SK-N-SH (cell line): Measurements from ENCODE around the gene LMF1. TPM values are rescaled to one million over a fixed set of nuclear protein-coding genes. Genes with fewer than 3 reads are reported as not detected.

Experiments used
- CTCF ChIA-PET: fragments of 300-600, 350-600 bp; formaldehyde crosslinking; extraction: SDS; loops from one replicate; lab custom pipeline; 2021; lab: Yijun Ruan, JAX
- POLR2A ChIA-PET: fragments of 350-600 bp; sonication (Branson Sonifier 250); formaldehyde crosslinking; extraction: SDS; loops from one replicate; lab custom pipeline; 2020; ENCODE audit warnings: antibody characterized with exemption, inconsistent platforms; lab: Yijun Ruan, JAX
- DNase-seq: peaks from one replicate; pipeline ENCODE4 v3.0.0; 2012
- H2AFZ ChIP-seq: fragments of 200-600 bp; sonication (generic); 2 replicates; pipeline ENCODE4 v1.8.1; 2016; ENCODE audit warnings: antibody characterized with exemption, mild to moderate bottlenecking, low read depth
- H3F3A ChIP-seq: fragments of 200-600 bp; sonication (generic); replicated peaks from 2 replicates; pipeline ENCODE3; 2016; ENCODE audit warnings: antibody characterized with exemption, mild to moderate bottlenecking; ENCODE audit not compliant: insufficient read depth
- H3K27ac ChIP-seq, 2 experiments: fragments of 200-500 bp in 1 of 2; fragments of 200-600 bp in 1 of 2; sonication (Bioruptor generic) in 1 of 2; sonication (generic), shearing (Covaris generic) in 1 of 2; 2 replicates each; pipeline versions ENCODE4 v1.5.1 to v1.6.1; 2014 to 2016; ENCODE audit warnings: low read depth in 2 of 2, inconsistent platforms in 1 of 2, low read length in 1 of 2, mild to moderate bottlenecking in 1 of 2, mixed read lengths in 1 of 2
- H3K27me3 ChIP-seq: fragments of 200-600 bp; sonication (generic), shearing (Covaris generic); 2 replicates; pipeline ENCODE4 v1.6.1; 2016; ENCODE audit warnings: mixed run types; ENCODE audit not compliant: insufficient read depth
- H3K36me3 ChIP-seq, 2 experiments: fragments of 200-500 bp in 1 of 2; fragments of 200-600 bp in 1 of 2; sonication (Bioruptor generic) in 1 of 2; sonication (generic) in 1 of 2; replicated peaks in 1 of 2; 2 replicates each; pipeline versions ENCODE3 to v1.5.1; 2014 to 2016; ENCODE audit warnings: low read length in 1 of 2, mild to moderate bottlenecking in 1 of 2; ENCODE audit not compliant: insufficient read depth in 2 of 2, control insufficient read depth in 1 of 2
- H3K4me1 ChIP-seq, 2 experiments: fragments of 200-500 bp in 1 of 2; fragments of 200-600 bp in 1 of 2; sonication (Bioruptor generic) in 1 of 2; sonication (generic), shearing (Covaris generic) in 1 of 2; 2 replicates each; pipeline versions ENCODE4 v1.5.1 to v1.6.1; 2014 to 2016; ENCODE audit warnings: low read depth in 1 of 2, low read length in 1 of 2, mixed run types in 1 of 2; ENCODE audit not compliant: insufficient read depth in 2 of 2, control insufficient read depth in 1 of 2
- H3K4me2 ChIP-seq: fragments of 200-600 bp; sonication (generic), shearing (Covaris generic); 2 replicates; pipeline ENCODE4 v1.6.1; 2017; ENCODE audit warnings: mixed run types
- H3K4me3 ChIP-seq, 2 experiments: fragments of 200-500 bp in 1 of 2; fragments of 200-600 bp in 1 of 2; sonication (Bioruptor generic) in 1 of 2; sonication (generic), shearing (Covaris generic) in 1 of 2; 2 replicates each; pipeline versions ENCODE4 v1.5.1 to v1.8.1; 2014 to 2016; ENCODE audit warnings: low read depth in 2 of 2, inconsistent platforms in 1 of 2, low read length in 1 of 2, mild to moderate bottlenecking in 1 of 2, mixed read lengths in 1 of 2, moderate library complexity in 1 of 2
- H3K79me2 ChIP-seq: fragments of 200-600 bp; sonication (generic); 2 replicates; pipeline ENCODE4 v1.8.1; 2017; ENCODE audit warnings: mild to moderate bottlenecking; ENCODE audit not compliant: insufficient read depth
- H3K9ac ChIP-seq: fragments of 200-600 bp; sonication (generic); 2 replicates; pipeline ENCODE4 v1.6.1; 2017; ENCODE audit warnings: mixed run types
- H3K9me2 ChIP-seq: fragments of 200-600 bp; sonication (generic); 2 replicates; pipeline ENCODE4 v1.6.1; 2017; ENCODE audit warnings: mixed run types
- H3K9me3 ChIP-seq: fragments of 200-600 bp; sonication (generic); 2 replicates; pipeline ENCODE4 v1.6.1; 2017; ENCODE audit warnings: mixed run types, mild to moderate bottlenecking, moderate library complexity
- H4K20me1 ChIP-seq: fragments of 200-600 bp; sonication (generic); 2 replicates; pipeline ENCODE4 v1.6.1; 2017; ENCODE audit warnings: mild to moderate bottlenecking, mixed run types; ENCODE audit not compliant: insufficient read depth
- ELF1 ChIP-seq: IDR thresholded peaks from 2 replicates; pipeline ENCODE4 v1.4.0; 2012
- EP300 ChIP-seq, 2 experiments: IDR thresholded peaks; 2 replicates each; pipeline versions ENCODE4 v1.4.0 to v1.6.1; 2012; ENCODE audit warnings: borderline replicate concordance in 1 of 2, low read depth in 1 of 2, low read length in 1 of 2
- FOSL2 ChIP-seq: IDR thresholded peaks from 2 replicates; pipeline ENCODE4 v1.4.0; 2012; ENCODE audit warnings: low read depth, mild to moderate bottlenecking, moderate library complexity, borderline replicate concordance
- FOXJ3 ChIP-seq: sonication (generic); formaldehyde crosslinking; IDR thresholded peaks from 2 replicates; pipeline ENCODE4 v1.5.1; 2020; ENCODE audit warnings: mild to moderate bottlenecking, missing genetic modification reagents
- FOXM1 ChIP-seq: IDR thresholded peaks from 2 replicates; pipeline ENCODE4 v1.4.0; 2012; ENCODE audit warnings: low read depth, mild to moderate bottlenecking
- GABPA ChIP-seq: IDR thresholded peaks from 2 replicates; pipeline ENCODE4 v1.4.0; 2012; ENCODE audit warnings: low read depth, mild to moderate bottlenecking
- GATA2 ChIP-seq: sonication (generic); formaldehyde crosslinking; IDR thresholded peaks from 2 replicates; pipeline ENCODE4 v1.5.0; 2020; ENCODE audit warnings: mild to moderate bottlenecking, missing genetic modification reagents
- NRF1 ChIP-seq: IDR thresholded peaks from 2 replicates; pipeline ENCODE4 v1.6.1; 2012; ENCODE audit warnings: low read depth, mild to moderate bottlenecking, low read length
- RCOR1 ChIP-seq: fragments of 150-350 bp; IDR thresholded peaks from 2 replicates; pipeline ENCODE4 v1.6.1; 2017; ENCODE audit warnings: antibody characterized with exemption, low read length
- RFX5 ChIP-seq: IDR thresholded peaks from 2 replicates; pipeline ENCODE4 v1.6.1; 2012; ENCODE audit warnings: mild to moderate bottlenecking, improper control_type of control experiment, low read length
- SMC3 ChIP-seq: IDR thresholded peaks from 2 replicates; pipeline ENCODE4 v1.6.1; 2012; ENCODE audit warnings: low read depth, low read length, improper control_type of control experiment
- TEAD4 ChIP-seq: IDR thresholded peaks from 2 replicates; pipeline ENCODE4 v1.4.0; 2012; ENCODE audit warnings: mild to moderate bottlenecking, borderline replicate concordance; ENCODE audit not compliant: insufficient read depth
- YY1 ChIP-seq: IDR thresholded peaks from 2 replicates; pipeline ENCODE4 v1.4.0; 2012; ENCODE audit warnings: low read depth, mild to moderate bottlenecking
- WGBS: methylation state at CpG from one replicate; pipeline ENCODE4 v1.1.6; 2017; ENCODE audit warnings: low lambda C conversion rate; 5-methylcytosine and 5-hydroxymethylcytosine counted together
- polyA plus RNA-seq, 3 experiments: library from polyadenylated mRNA; depleted of rRNA; stranded (reverse); fragments of >200 nt; gene quantifications; 2 replicates each; pipeline ENCODE4 v1.2.3, GENCODE V29; 2012
- TF ChIP-seq, protein P1 (sequence below): fragments of 150-350 bp; IDR thresholded peaks from 2 replicates; pipeline ENCODE4 v1.6.1; 2016; ENCODE audit warnings: mild to moderate bottlenecking, low read depth, low read length
- TF ChIP-seq, protein P2 (sequence below): IDR thresholded peaks from 2 replicates; pipeline ENCODE4; 2012
- TF ChIP-seq, protein P3 (sequence below): fragments of 150-350 bp; IDR thresholded peaks from 2 replicates; pipeline ENCODE4 v1.6.1; 2017; ENCODE audit warnings: antibody characterized with exemption, low read length, low read depth, borderline replicate concordance
- TF ChIP-seq, protein P4 (sequence below): IDR thresholded peaks from 2 replicates; pipeline ENCODE4 v1.4.0; 2012; ENCODE audit warnings: low read depth, borderline replicate concordance

Gene LMF1
- polyA plus RNA-seq, 1 of the 3 experiments (the other 2 are of a cell fraction): 5.7 TPM

DNA sequence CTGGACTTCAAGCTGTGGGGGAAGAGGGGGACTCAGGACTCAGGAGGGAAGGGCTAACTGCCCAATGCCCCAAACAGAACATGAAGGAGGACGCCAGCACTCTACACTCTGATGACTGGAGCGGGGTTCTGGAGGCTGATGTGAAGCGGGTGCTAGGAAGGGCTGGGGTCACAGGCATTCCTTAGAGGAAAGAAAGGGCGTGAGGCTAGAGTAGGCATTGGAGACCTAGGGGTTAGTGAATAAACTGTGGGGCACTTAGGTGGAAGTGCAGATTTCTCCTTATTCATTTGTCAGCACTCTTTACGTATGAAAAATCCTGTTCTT is 760 bp upstream of the LMF1 start:
- Histone ChIP-seq H3K4me3 (no peak overlapping the region), H4K20me1 (no peaks in the 10 kb centered on the region), H3K27me3 (peaks cover 53% of the 10 kb centered on the region), H3K4me2 (no peak overlapping the region), H3F3A (no peaks in the 10 kb centered on the region), H3K9me2 (no peaks in the 10 kb centered on the region), H3K36me3 (peaks cover 0 to 11% of the 10 kb centered on the region in 2 experiments), H2AFZ (no peak overlapping the region), H3K9ac (no peak overlapping the region), H3K79me2 (peaks cover 5% of the 10 kb centered on the region; the same call in 1 of the 2 replicates), H3K9me3 (no peaks in the 10 kb centered on the region)
- no peak for DNase-seq
- ChIA-PET CTCF (interaction anchor here (0.6 to 1.5 kb wide), 2 partner anchors 86 to 118 kb away, joined by 4 to 5 read pairs; no protein-coding TSS in a partner anchor), POLR2A (no interaction called here)
- 83% methylated on average over 5 of the region's 5 CpGs for WGBS
- TF ChIP-seq SMC3 (no peak), ELF1 (no peak), FOXJ3 (CRISPR knock-in tag) (no peak), FOXM1 (no peak), NRF1 (no peak), GABPA (no peak), RCOR1 (no peak), TEAD4 (no peak), GATA2 (CRISPR knock-in tag) (no peak), EP300 (IDR thresholded peaks at IDR 0.05; ENCODE audit: borderline replicate concordance in 1 of 2, low read depth in 1 of 2, low read length in 1 of 2) (no peak), YY1 (no peak)
- TF ChIP-seq, protein P1, sequence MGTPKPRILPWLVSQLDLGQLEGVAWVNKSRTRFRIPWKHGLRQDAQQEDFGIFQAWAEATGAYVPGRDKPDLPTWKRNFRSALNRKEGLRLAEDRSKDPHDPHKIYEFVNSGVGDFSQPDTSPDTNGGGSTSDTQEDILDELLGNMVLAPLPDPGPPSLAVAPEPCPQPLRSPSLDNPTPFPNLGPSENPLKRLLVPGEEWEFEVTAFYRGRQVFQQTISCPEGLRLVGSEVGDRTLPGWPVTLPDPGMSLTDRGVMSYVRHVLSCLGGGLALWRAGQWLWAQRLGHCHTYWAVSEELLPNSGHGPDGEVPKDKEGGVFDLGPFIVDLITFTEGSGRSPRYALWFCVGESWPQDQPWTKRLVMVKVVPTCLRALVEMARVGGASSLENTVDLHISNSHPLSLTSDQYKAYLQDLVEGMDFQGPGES: no peak
- TF ChIP-seq, protein P2, sequence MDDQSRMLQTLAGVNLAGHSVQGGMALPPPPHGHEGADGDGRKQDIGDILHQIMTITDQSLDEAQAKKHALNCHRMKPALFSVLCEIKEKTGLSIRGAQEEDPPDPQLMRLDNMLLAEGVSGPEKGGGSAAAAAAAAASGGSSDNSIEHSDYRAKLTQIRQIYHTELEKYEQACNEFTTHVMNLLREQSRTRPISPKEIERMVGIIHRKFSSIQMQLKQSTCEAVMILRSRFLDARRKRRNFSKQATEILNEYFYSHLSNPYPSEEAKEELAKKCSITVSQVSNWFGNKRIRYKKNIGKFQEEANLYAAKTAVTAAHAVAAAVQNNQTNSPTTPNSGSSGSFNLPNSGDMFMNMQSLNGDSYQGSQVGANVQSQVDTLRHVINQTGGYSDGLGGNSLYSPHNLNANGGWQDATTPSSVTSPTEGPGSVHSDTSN: no peak
- TF ChIP-seq, protein P3, sequence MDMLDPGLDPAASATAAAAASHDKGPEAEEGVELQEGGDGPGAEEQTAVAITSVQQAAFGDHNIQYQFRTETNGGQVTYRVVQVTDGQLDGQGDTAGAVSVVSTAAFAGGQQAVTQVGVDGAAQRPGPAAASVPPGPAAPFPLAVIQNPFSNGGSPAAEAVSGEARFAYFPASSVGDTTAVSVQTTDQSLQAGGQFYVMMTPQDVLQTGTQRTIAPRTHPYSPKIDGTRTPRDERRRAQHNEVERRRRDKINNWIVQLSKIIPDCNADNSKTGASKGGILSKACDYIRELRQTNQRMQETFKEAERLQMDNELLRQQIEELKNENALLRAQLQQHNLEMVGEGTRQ: no peak
- TF ChIP-seq, all 33 proteins: peak for 0
- Histone ChIP-seq H3K4me1 (peaks cover 6 to 11% of the 10 kb centered on the region in 2 experiments; a peak in 2 of 4 replicates), H3K27ac (no peak overlapping the region)

DNA sequence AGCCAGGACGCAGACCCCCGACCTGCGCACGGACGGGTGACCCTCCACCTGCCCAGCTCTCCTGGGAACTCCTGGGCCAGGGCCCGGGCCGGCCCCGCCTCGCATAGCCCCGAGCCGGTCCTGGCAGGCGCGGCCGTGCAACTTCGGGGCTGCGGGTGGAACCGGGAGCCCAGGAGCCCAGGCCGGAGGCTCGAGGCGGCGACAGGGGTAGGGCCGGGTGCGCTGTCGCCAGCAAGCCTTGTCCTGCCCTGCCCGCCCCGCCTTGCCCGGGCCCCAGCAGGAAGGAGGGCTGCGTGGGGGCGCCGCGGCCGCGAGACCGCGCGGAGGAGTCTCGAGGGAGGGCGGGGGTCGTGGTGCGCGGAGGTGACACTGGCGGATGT is 408 bp downstream of the LMF1 start:
- H3K4me2 ChIP-seq: peak overlapping the region; percentile 97
- peak overlapping the region; percentile 97 for H2AFZ ChIP-seq
- H3K9ac ChIP-seq: peak overlapping the region; percentile 86
- CTCF ChIA-PET: interaction anchor here (0.7 to 0.9 kb wide), 2 partner anchors 92 to 579 kb away, joined by 3 read pairs; no protein-coding TSS in a partner anchor
- H4K20me1 ChIP-seq: no peaks in the 10 kb centered on the region
- no peak for DNase-seq
- H3K36me3 ChIP-seq: peaks cover 5 to 11% of the 10 kb centered on the region in 2 experiments
- H3K4me3 ChIP-seq: peak overlapping the region; percentile 86 to 92
- peaks cover 5% of the 10 kb centered on the region; the same call in 1 of the 2 replicates for H3K79me2 ChIP-seq
- H3K27me3 ChIP-seq: peaks cover 41% of the 10 kb centered on the region
- peaks cover 6 to 11% of the 10 kb centered on the region in 2 experiments; a peak in 2 of 4 replicates for H3K4me1 ChIP-seq
- H3K9me2 ChIP-seq: no peaks in the 10 kb centered on the region
- POLR2A ChIA-PET: no interaction called here
- TF ChIP-seq RCOR1 (no peak), FOSL2 (no peak), RFX5 (no peak), TEAD4 (no peak), SMC3 (no peak)
- TF ChIP-seq, protein P4, sequence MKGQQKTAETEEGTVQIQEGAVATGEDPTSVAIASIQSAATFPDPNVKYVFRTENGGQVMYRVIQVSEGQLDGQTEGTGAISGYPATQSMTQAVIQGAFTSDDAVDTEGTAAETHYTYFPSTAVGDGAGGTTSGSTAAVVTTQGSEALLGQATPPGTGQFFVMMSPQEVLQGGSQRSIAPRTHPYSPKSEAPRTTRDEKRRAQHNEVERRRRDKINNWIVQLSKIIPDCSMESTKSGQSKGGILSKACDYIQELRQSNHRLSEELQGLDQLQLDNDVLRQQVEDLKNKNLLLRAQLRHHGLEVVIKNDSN: no peak
- TF ChIP-seq, protein P3: no peak
- H3K27ac ChIP-seq: peak overlapping the region in 1 of 2 experiments; percentile 51; a peak in 1 of 4 replicates
- WGBS: no CpG with 5 or more reads among the region's 42 CpGs
- H3K9me3 ChIP-seq: no peaks in the 10 kb centered on the region
- no peaks in the 10 kb centered on the region for H3F3A ChIP-seq
